ENCODE data around the gene PDSS2. TPM values are rescaled to one million over a fixed set of nuclear protein-coding genes. Genes with fewer than 3 reads are reported as not detected.

Gene PDSS2
- total RNA-seq, 1 experiment from 2014 or later: 12.1 TPM

GRCh38 chr6:107124934-107125348 lies 334.4 kb downstream of the PDSS2 start:
- Histone ChIP-seq H4K91ac (ENCODE audit: insufficient read length, low read depth, low read length) (no peak overlapping the region), H3K23me2 (ENCODE audit: insufficient read length, low read depth, low read length, poor library complexity, severe bottlenecking) (no peaks in the 10 kb centered on the region), H2AK5ac (ENCODE audit: insufficient read length, low read length) (no peak overlapping the region), H3K9ac (ENCODE audit: extremely low read depth, insufficient read length, low read length) (no peak overlapping the region), H3K18ac (ENCODE audit: insufficient read length, low read depth, low read length) (no peak overlapping the region), H3K27ac (ENCODE audit: insufficient read length, low read depth, low read length) (no peak overlapping the region), H3K56ac (ENCODE audit: insufficient read length, low read depth, low read length) (no peak overlapping the region), H3T11ph (ENCODE audit: low read length) (no peak overlapping the region), H3K23ac (ENCODE audit: insufficient read length, low read depth, low read length) (no peak overlapping the region), H2AFZ (ENCODE audit: low read length) (no peak overlapping the region), H2BK5ac (ENCODE audit: insufficient read length, low read length) (no peak overlapping the region), H3K4me1 (ENCODE audit: insufficient read depth, low read length) (peaks cover 12% of the 10 kb centered on the region; the same call in 1 of the 2 replicates), H3K27me3 (ENCODE audit: insufficient read depth, low read length) (no peaks in the 10 kb centered on the region), H2BK20ac (ENCODE audit: low read depth, low read length, poor library complexity, severe bottlenecking) (no peak overlapping the region), H2BK120ac (ENCODE audit: low read depth, low read length, poor library complexity, severe bottlenecking) (no peak overlapping the region), H4K8ac (replicated peaks; ENCODE audit: insufficient read length, low read depth, low read length) (no peak overlapping the region), H3K14ac (ENCODE audit: insufficient read depth, low read length) (no peak overlapping the region), H3K4me2 (ENCODE audit: insufficient read depth, insufficient read length, low read length) (no peak overlapping the region), H4K5ac (ENCODE audit: insufficient read length, low read depth, low read length) (no peak overlapping the region), H3K79me1 (ENCODE audit: insufficient read depth, low read depth, low read length, poor library complexity, severe bottlenecking) (no peaks in the 10 kb centered on the region), H2BK12ac (ENCODE audit: insufficient read length, low read depth, low read length) (no peak overlapping the region), H2BK15ac (ENCODE audit: low read depth, low read length) (no peak overlapping the region), H4K20me1 (ENCODE audit: control insufficient read depth, insufficient read depth, insufficient read length) (no peaks in the 10 kb centered on the region), H3K9me3 (ENCODE audit: control insufficient read depth, low read depth, low read length) (no peaks in the 10 kb centered on the region), H3K4ac (ENCODE audit: low read depth, low read length) (no peak overlapping the region), H3K79me2 (ENCODE audit: insufficient read depth, low read length) (no peaks in the 10 kb centered on the region)
- DNase-seq: no peak
- WGBS (ENCODE audit: extremely low coverage, insufficient read length, low lambda C conversion rate): no CpG with 5 or more reads among the region's 4 CpGs
- H3K27ac Mint-ChIP-seq: peak overlapping the region; percentile 42 to 99 (median 97)
- peaks cover 48 to 50% of the 10 kb centered on the region in 2 experiments for H3K4me1 Mint-ChIP-seq
- peaks cover 0 to 1% of the 10 kb centered on the region in 2 experiments; a peak in 1 of 5 replicates for H3K9me3 Mint-ChIP-seq
- H3K4me3 Mint-ChIP-seq: peak overlapping the region in 1 of 2 experiments; percentile 47; a peak in 1 of 5 replicates
- no peak; the same call in 2 of the 3 replicates for TF ChIP-seq CTCF (conservative IDR thresholded peaks at IDR 0.05)
- H3K27me3 Mint-ChIP-seq (ENCODE audit: low read depth): no peaks in the 10 kb centered on the region
- H3K36me3 Mint-ChIP-seq (ENCODE audit: insufficient read depth in 1 of 3, low read depth in 3 of 3): no peaks in the 10 kb centered on the region; a peak in 1 of 7 replicates
